ENCODE data around the gene EDEM2. TPM values are rescaled to one million over a fixed set of nuclear protein-coding genes. Genes with fewer than 3 reads are reported as not detected.
A peak's percentile ranks its signal among the peaks of the same experiment; 100 is the strongest.
"Not testable (repeated sequence)": the region's sequence is repeated elsewhere in the genome, so short reads cannot be mapped to it uniquely, and the experiment has no call there.

The EDEM2 gene
- polyA plus RNA-seq (ENCODE audit: insufficient read length): 16.6 TPM
- long read RNA-seq, donor 1, transcript EDEM2-202 (11 exons, 1,919 nt): major isoform, 7 of 7 reads
- long read RNA-seq, donor 1, partial matches to known transcripts: 0 of 7 reads
- long read RNA-seq, donor 1, other reads (novel, unspliced or antisense): 0 of 7 reads
- long read RNA-seq, donor 2, partial matches to known transcripts: 0 of 4 reads
- long read RNA-seq, donor 2, other reads (novel, unspliced or antisense): 0 of 4 reads
- long read RNA-seq, donor 3, transcript EDEM2-202 (11 exons, 1,919 nt): major isoform, 5 of 5 reads
- long read RNA-seq, donor 3, partial matches to known transcripts: 0 of 5 reads
- long read RNA-seq, donor 3, other reads (novel, unspliced or antisense): 0 of 5 reads
- long read RNA-seq, donor 4: 0 reads
- long read RNA-seq, donor 5, partial matches to known transcripts: 0 of 3 reads
- long read RNA-seq, donor 5, other reads (novel, unspliced or antisense): 0 of 3 reads
- long read RNA-seq, donor 6, transcript EDEM2-202 (11 exons, 1,919 nt): major isoform, 5 of 5 reads
- long read RNA-seq, donor 6, partial matches to known transcripts: 0 of 5 reads
- long read RNA-seq, donor 6, other reads (novel, unspliced or antisense): 0 of 5 reads
- long read RNA-seq, donor 7, partial matches to known transcripts: 0 of 4 reads
- long read RNA-seq, donor 7, other reads (novel, unspliced or antisense): 0 of 4 reads
- long read RNA-seq, donor 8, partial matches to known transcripts: 0 of 1 reads
- long read RNA-seq, donor 8, other reads (novel, unspliced or antisense): 0 of 1 reads

DNA sequence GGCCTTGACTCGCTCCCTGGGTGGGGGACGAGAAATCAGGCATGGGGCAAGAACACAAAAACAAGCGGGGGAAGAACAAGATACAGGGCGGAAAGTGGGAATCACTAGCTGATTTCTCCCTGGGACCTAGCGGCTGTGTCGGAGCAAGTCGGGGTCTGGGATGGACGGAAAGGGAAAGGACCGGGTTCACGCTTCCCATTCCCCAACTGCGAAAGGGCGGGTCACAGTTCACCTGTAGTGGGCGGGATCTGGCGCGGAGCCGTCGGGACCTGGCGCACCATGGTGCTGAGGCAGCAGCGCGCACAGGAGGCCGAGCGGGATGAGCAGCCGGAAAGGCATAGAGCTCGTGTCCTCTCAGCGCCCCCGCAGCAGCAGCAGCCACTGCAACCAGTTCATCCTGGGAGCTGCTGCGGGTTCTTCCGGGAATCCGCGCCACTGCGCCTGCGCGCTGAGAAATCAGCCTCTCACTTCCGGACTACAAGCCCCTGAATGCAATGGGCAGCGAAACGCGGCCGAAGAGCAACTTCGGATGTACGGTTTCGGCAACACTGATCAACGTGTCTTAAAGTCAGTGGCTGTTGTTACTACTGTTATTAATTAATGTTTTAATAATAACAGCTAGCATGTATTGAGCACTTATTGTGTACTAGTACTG is at the start of gene EDEM2:
TSS of gene EDEM2 (minus strand) at position 417 of the 655 bp plus-strand sequence. CDS start at position 339, 78 bp downstream.
- DNase-seq: peak; percentile 92

DNA sequence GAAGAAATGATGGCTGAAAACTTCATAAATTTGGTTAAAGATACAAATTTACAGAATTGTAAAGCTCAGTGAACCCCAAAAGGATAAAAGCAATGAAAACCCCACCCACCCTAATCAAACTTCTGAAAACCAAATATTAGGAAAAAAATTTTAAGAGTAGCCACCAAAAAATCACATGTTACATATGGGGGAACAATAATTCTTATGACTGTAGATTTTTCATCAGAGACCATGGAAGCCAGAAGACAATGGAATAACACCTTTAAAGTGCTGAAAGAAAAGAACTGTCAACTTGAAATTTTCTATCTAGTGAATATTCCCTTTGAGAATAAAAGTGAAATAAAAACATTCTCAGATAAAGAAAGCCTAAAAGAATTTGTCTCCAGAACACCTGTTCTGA is 49.2 kb upstream of the EDEM2 start:
- no peak for DNase-seq

- not testable (repeated sequence) for DNase-seq
Observed at GRCh38 chr20:35193031-35193791, 46.1 kb upstream of the EDEM2 start.

DNA sequence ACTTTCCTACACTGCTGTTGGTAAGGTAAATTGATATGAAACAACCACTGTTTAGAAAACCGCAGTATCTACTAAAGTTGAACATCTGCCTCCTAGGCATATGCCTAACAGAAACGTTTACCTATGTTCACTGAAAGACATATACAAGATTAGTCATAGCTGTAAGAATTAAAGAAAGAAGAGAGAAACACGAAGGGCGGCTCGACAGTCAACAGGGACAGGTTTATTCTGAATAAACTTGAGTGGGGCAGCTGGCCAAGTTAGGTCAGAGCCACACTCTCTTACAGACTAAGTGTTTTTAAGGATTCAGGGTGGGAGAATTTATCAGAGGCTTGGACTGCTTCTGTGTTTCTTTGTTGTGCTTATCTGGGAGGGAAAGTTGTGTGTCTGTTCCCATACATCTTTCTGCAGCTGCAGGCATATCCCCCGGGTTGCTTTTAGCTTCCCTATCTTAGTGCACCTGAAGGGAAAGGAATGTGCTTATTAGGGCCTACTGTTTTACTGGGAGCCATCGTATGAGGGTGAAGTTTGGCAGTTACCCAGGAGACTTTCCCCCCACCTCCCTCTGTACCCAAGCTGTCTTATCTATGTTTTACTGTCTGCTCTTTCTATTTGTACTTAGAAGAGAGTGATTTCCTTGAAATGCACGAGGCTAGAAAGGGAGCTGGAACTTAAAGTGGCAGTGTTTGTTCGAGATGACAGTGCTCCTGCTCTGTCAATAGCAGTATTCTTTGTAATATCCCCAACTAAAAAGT is 45.2 kb upstream of the EDEM2 start:
- DNase-seq: no peak

DNA sequence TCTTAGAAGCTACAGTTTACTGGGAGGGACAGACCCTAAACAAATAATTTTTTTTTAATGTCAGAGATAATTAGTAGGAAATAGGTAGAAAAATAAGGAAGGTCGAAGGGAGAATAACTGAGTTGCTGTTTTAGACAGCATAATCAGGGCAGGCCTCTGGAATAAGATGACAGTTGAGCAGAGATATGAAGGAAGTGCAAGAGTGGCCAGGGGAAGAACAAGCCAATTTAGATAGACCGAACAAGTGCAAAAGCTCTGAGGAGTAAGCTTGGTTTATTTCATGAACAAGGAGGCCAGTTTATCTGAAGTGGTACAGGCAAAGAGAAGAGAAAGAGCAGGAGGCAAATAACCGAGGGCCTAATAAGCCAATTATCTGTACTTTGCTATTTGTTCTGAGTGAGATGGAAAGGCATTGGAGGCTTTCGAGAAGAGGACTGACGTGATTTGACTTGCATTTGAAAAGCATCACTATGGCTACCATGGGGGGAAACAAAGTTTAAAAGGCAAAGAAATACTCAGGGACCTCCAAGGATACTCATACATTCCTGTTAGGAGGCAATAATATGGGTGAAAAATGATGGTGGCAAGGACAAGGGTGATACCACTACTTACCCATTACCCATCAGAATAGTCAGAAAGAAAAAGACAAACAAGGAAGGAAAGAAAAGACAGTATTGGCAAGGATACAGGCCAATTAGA is 44.4 kb upstream of the EDEM2 start:
- no peak for DNase-seq

- DNase-seq: no peak
Observed at GRCh38 chr20:35190556-35190955, 43.4 kb upstream of the EDEM2 start.

DNA sequence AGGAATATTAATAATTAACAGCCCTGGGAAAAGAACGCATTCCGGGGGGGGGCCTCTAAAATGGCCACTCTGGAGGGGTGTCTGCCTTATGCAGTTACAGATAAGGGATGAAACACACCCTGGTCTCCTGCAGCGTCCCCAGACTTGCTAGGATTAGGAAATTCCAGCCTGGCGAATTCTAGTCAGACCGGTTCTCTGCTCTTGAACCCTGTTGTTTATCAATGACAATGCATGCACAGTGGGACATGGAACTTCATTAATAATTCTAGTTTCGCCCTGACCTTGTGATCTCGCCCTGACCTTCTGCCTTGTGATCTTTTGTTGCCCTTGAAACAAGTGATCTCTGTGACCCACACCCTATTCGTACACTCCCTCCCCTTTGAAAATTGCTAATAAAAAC is 42.1 kb upstream of the EDEM2 start:
- not testable (repeated sequence) for DNase-seq

DNA sequence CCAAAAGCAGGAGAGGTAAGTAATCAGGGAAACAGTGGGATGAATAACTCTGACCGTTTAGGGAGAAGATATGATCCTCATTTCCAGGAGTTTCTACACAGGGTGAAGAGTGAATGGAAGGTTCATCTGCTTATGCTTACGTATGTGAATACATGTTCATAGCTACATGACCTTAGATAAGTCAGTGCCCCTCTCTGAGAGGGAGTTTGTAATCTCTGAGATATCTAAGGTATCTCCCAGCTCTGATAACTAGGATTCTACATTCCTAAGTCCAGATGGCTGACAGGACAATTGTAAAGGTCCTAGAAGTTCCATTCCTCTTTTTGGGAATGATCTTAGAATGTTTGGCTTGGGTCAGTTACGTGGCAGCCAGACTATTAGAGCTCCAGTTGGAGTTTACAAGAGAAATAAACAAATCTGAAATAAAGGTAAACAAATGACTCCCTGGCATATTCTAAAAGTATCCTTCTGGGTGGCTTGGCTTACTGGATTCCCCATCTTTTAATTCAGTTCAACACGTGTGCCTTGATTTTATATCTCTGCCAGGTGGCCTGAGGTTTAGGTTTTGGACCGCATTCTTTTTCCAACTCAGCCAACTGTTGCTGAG is 40.6 kb upstream of the EDEM2 start:
- DNase-seq: no peak

DNA sequence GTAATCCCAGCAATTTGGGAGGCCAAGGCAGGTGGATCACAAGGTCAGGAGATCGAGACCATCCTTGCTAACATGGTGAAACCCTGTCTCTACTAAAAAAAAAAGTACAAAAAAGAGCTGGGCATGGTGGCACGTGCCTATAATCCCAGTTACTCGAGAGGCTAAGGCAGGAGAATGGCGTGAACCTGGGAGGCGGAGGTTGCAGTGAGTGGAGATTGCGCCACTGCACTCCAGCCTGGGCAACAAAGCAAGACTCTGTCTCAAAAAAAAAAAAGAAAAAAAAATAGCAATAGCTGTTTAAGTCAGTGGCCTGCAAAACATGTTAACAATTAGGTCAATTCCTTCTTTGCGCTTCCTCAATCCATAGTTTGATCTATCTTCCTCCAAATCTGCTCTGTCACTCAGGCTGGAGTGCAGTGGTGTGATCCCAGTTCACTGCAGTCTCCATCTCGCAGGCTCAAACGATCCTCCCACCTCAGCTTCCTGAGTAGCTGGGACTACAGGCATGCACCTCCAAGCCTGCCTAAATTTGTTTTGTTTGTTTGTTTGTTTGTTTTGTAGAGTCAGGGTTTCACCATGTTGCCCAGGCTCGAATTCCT is 39.7 kb upstream of the EDEM2 start:
- DNase-seq: not testable (repeated sequence)

GRCh38 chr20:35181731-35182130 is 34.6 kb upstream of the EDEM2 start:
- no peak for DNase-seq

- no peak for DNase-seq
Observed at GRCh38 chr20:35180266-35180665, 33.1 kb upstream of the EDEM2 start.

GRCh38 chr20:35179292-35180212 is 32.4 kb upstream of the EDEM2 start:
- DNase-seq: no peak

DNA sequence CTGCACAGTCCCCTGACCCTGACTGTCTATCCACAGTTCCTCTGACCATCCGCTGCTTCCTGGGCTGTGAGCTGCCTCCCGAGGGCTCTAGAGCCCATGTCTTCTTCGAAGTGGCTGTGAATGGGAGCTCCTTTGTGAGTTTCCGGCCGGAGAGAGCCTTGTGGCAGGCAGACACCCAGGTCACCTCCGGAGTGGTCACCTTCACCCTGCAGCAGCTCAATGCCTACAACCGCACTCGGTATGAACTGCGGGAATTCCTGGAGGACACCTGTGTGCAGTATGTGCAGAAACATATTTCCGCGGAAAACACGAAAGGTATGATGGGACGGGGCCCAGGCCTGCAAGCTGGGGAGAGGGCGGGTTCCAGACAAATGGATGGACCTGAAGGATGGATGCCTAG is 29.0 kb upstream of the EDEM2 start:
- DNase-seq: no peak

DNA sequence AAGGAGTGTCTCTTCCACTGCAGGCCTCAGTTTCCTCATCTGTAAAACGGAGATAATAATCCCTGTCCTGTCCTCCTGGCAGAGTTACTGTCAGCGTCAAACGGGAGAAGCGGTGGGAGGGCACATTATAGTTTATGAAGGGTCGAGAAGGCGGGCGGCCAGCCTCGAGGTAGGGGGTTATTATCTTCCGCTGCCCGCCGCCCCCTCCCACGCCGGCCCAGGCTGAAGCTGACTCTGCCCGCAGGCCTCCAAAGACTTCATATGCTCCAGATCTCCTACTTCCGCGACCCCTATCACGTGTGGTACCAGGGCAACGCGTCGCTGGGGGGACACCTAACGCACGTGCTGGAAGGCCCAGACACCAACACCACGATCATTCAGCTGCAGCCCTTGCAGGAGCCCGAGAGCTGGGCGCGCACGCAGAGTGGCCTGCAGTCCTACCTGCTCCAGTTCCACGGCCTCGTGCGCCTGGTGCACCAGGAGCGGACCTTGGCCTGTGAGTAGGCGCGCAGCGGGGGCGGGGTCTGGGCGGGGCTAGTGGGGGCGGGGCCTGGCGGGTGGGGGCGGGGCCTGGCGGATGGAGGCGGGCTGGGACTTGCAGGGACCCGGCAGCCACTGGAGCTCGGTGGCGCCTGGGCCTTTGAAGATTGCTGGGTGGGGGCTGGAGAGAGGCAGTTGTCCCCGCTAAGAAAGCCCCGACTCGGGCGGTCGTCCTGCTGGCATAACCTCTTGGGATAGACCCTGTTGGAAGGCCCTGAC is 27.5 kb upstream of the EDEM2 start:
- peak; percentile 24 for DNase-seq

GRCh38 chr20:35173576-35174192 is 26.5 kb upstream of the EDEM2 start:
- DNase-seq: no peak

GRCh38 chr20:35172434-35172806 is 25.3 kb upstream of the EDEM2 start:
- DNase-seq: no peak

DNA sequence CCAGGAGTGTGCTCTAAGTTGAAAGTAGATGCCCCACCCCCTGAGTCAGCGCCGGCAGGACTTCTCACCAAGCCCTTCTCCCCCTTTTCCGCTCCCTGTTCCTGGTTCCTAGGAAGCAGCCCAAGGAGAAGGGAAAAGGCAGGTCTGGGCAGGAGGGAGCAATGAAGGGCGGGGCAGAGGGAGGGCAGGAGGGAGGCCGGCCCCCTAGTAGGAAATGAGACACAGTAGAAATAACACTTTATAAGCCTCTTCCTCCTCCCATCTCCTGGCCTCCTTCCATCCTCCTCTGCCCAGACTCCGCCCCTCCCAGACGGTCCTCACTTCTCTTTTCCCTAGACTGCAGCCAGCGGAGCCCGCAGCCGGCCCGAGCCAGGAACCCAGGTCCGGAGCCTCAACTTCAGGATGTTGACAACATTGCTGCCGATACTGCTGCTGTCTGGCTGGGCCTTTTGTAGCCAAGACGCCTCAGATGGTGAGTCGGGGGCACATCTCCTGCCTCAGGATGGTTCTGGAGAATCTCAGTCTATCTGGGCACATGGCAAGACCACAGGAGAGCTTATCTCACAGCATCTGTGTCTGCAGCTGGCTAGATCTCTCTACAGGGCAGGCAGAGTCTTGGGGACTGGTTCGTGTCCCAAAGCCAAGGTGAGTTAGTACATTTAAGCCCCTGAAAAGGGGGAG is 24.8 kb upstream of the EDEM2 start, which contains the start of gene PROCR:
TSS of gene PROCR (plus strand) at position 320 of the 681 bp plus-strand sequence. CDS start at position 403, 83 bp downstream.
- peak; percentile 40 for DNase-seq

All from left kidney (tissue), 8 donors.